Body of pancreas (tissue), 4 donors: Measurements from ENCODE around the gene SVIL.

Source experiments
- CTCF ChIP-seq, 7 experiments: fragments of 450-650 bp in 4 of 7; fragments of 200-600 bp in 3 of 7; sonication (generic) in 3 of 7; IDR thresholded peaks; one replicate each; pipeline ENCODE4 v1.5.1; 2016 to 2019; ENCODE audit warnings: antibody characterized with exemption in 7 of 7
- POLR2A ChIP-seq, 3 donors: fragments of 450-650 bp; IDR thresholded peaks; one replicate each; pipeline ENCODE4 v1.6.1; 2016; ENCODE audit warnings: antibody characterized with exemption in 3 of 3, mild to moderate bottlenecking in 2 of 3

GRCh38 chr10:29628912-29629526 is 5.8 kb downstream of the SVIL start:
- no peak for TF ChIP-seq CTCF (IDR thresholded peaks at IDR 0.05)
- TF ChIP-seq POLR2A (IDR thresholded peaks at IDR 0.05) = no peak
